Ovary (tissue), 3 donors: ENCODE measurements around the gene MYRF.

ENCODE experiments used
- CTCF ChIP-seq, 3 donors: fragments of 450-650 bp in 2 of 3; fragments of 200-600 bp in 1 of 3; IDR thresholded peaks; one replicate each; pipeline versions ENCODE4 v1.5.1 to v1.8.0; 2016 to 2022; ENCODE audit warnings: antibody characterized with exemption in 3 of 3, mild to moderate bottlenecking in 1 of 3
- EP300 ChIP-seq: sonication (generic); formaldehyde crosslinking; IDR thresholded peaks from one replicate; pipeline ENCODE4 v1.6.1; 2017; ENCODE audit warnings: antibody characterized with exemption
- POLR2A ChIP-seq: fragments of 450-650 bp; IDR thresholded peaks from one replicate; pipeline ENCODE4 v1.6.1; 2017; ENCODE audit warnings: antibody characterized with exemption, mild to moderate bottlenecking, moderate library complexity
- donor health status: DM: no; HTN: no; CAD: no.

GRCh38 chr11:61730240-61730994, 22.0 kb upstream of the MYRF start:
- TF ChIP-seq CTCF (IDR thresholded peaks at IDR 0.05) = no peak
- no peak for TF ChIP-seq POLR2A
- no peak for TF ChIP-seq EP300
